A673 (cell line): ENCODE measurements around the gene NBPF3. TPM values are rescaled to one million over a fixed set of nuclear protein-coding genes. Genes with fewer than 3 reads are reported as not detected.
"Not testable (repeated sequence)": the region's sequence is repeated elsewhere in the genome, so short reads cannot be mapped to it uniquely, and the experiment has no call there.

ENCODE experiments used
- BruUV-seq: library from RNA; stranded (reverse); fragments of 400-500 nt; replicated peaks from 2 replicates; lab custom pipeline; 2021; lab: Mats Ljungman, UMichigan
- CTCF ChIA-PET: fragments of 300-600 bp; sonication (Branson Sonifier 250); formaldehyde crosslinking; loops from one replicate; lab custom pipeline; 2022; ENCODE audit warnings: antibody characterized with exemption; lab: Charles Lee
- POLR2A ChIA-PET: fragments of 300-600 bp; sonication (Branson Sonifier 250); formaldehyde crosslinking; loops from one replicate; lab custom pipeline; 2022; ENCODE audit warnings: antibody characterized with exemption; ENCODE audit not compliant: low non-redundant PET; lab: Charles Lee
- DNase-seq: peaks from one replicate; pipeline ENCODE4 v3.0.0-alpha.2; 2015; ENCODE audit warnings: low spot score
- H3K27ac ChIP-seq: fragments of 200-600 bp; sonication (generic); 2 replicates; pipeline ENCODE4 v1.5.1; 2016; ENCODE audit warnings: mixed run types, low read depth, mild to moderate bottlenecking, mixed read lengths, antibody characterized with exemption, low read length; ENCODE audit not compliant: poor library complexity, severe bottlenecking
- H3K27me3 ChIP-seq: fragments of 200-600 bp; sonication (generic); replicated peaks from 2 replicates; pipeline ENCODE4 v1.6.1; 2017; ENCODE audit warnings: mixed run types, low read depth, mild to moderate bottlenecking, mixed read lengths, antibody characterized with exemption, low read length; ENCODE audit not compliant: insufficient read depth, poor library complexity
- H3K36me3 ChIP-seq: fragments of 200-600 bp; sonication (generic); 2 replicates; pipeline ENCODE4 v1.6.1; 2016; ENCODE audit warnings: mixed run types, mild to moderate bottlenecking, mixed read lengths, antibody characterized with exemption, low read length; ENCODE audit not compliant: insufficient read depth, poor library complexity, severe bottlenecking
- H3K4me1 ChIP-seq: fragments of 200-600 bp; sonication (generic); 2 replicates; pipeline ENCODE4 v1.6.1; 2017; ENCODE audit warnings: mixed run types, mild to moderate bottlenecking, mixed read lengths, antibody characterized with exemption, low read length; ENCODE audit not compliant: insufficient read depth, poor library complexity, severe bottlenecking
- H3K4me3 ChIP-seq: fragments of 200-600 bp; sonication (generic); 2 replicates; pipeline ENCODE4 v1.5.1; 2016; ENCODE audit warnings: low read depth, mixed run types, mild to moderate bottlenecking, mixed read lengths, low read length; ENCODE audit not compliant: poor library complexity, severe bottlenecking
- H3K9me3 ChIP-seq: fragments of 200-600 bp; sonication (generic); 2 replicates; pipeline ENCODE4 v1.6.1; 2016; ENCODE audit warnings: mixed run types, low read depth, mild to moderate bottlenecking, mixed read lengths, antibody characterized with exemption, low read length; ENCODE audit not compliant: poor library complexity, severe bottlenecking
- EZH2 ChIP-seq: fragments of 200-600 bp; sonication (generic); IDR thresholded peaks from 2 replicates; pipeline ENCODE4 v1.6.1; 2017; ENCODE audit warnings: borderline replicate concordance, low read depth, mild to moderate bottlenecking, mixed read lengths, antibody characterized with exemption, low read length; ENCODE audit not compliant: poor library complexity, severe bottlenecking
- intact Hi-C: fragments of 100-400 bp; cut with micrococcal nuclease; formaldehyde crosslinking; loops from one replicate; pipeline ENCODE4 v1.10.0; 2022; ENCODE audit not compliant: unreplicated experiment
- total RNA-seq: library from RNA; stranded (reverse); gene quantifications from 2 replicates; pipeline ENCODE4 v1.2.3, GENCODE V29; 2021
- TF ChIP-seq, protein P1 (sequence below): fragments of 300-800, 200-600 bp; sonication (generic); conservative IDR thresholded peaks from 2 replicates; pipeline ENCODE4 v1.5.1; 2017; ENCODE audit warnings: low read depth, mild to moderate bottlenecking, antibody characterized with exemption, low read length, moderate library complexity, mixed read lengths

The NBPF3 gene
- total RNA-seq, 1 experiment from 2014 or later, result 12.9 TPM

DNA sequence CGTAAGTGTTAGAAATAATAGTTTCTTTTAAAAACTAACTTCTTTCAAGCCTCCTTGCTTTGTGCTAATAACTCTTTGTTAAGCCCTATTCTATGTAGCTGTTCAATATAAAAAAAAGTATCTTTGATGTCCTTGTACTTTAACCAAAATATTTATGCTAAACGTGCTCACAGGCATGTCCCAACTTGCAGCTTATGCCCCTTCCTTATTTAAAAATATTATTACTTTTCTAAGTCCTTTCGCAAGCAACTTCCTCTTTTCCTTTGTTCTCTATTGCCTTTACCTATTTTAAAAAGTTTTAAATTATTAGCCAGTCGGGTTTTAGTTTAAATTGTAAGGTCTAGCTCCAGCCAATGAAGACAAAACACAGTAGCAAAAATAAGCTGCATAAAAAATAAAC is 43.4 kb upstream of the NBPF3 start:
- no peak for TF ChIP-seq EZH2
- TF ChIP-seq, protein P1, sequence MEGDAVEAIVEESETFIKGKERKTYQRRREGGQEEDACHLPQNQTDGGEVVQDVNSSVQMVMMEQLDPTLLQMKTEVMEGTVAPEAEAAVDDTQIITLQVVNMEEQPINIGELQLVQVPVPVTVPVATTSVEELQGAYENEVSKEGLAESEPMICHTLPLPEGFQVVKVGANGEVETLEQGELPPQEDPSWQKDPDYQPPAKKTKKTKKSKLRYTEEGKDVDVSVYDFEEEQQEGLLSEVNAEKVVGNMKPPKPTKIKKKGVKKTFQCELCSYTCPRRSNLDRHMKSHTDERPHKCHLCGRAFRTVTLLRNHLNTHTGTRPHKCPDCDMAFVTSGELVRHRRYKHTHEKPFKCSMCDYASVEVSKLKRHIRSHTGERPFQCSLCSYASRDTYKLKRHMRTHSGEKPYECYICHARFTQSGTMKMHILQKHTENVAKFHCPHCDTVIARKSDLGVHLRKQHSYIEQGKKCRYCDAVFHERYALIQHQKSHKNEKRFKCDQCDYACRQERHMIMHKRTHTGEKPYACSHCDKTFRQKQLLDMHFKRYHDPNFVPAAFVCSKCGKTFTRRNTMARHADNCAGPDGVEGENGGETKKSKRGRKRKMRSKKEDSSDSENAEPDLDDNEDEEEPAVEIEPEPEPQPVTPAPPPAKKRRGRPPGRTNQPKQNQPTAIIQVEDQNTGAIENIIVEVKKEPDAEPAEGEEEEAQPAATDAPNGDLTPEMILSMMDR, result no peak
- no peaks in the 10 kb centered on the region for H3K27me3 ChIP-seq
- ChIA-PET POLR2A (no interaction called here), CTCF (no interaction called here)
- intact Hi-C loops, result no loop called here
- no peaks in the 10 kb centered on the region for H3K9me3 ChIP-seq
- no peaks in the 10 kb centered on the region for H3K4me1 ChIP-seq
- H3K4me3 ChIP-seq, result no peak overlapping the region
- H3K27ac ChIP-seq, result no peak overlapping the region
- no peak for DNase-seq
- BruUV-seq, result no TSS peak
- no peaks in the 10 kb centered on the region for H3K36me3 ChIP-seq

DNA sequence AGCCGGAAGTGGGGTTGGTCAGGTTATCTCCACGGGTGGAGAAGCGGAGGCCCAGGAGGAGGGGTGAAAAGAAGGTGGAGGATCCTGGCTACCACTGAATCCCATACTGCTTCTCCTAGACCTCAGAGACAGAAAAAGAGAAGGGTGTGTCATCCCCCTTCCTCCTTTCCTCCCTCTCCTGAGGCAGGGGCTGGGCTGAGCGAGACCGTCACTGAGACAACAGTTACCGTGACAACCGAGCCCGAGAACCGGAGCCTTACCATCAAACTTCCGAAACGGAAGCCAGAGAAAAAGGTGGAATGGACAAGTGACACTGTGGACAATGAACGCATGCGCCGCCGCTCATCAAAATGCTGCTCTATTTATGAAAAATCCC is 42.1 kb upstream of the NBPF3 start:
- Histone ChIP-seq H3K4me3 (no peak overlapping the region), H3K4me1 (no peaks in the 10 kb centered on the region), H3K27me3 (no peaks in the 10 kb centered on the region), H3K36me3 (no peaks in the 10 kb centered on the region), H3K9me3 (no peaks in the 10 kb centered on the region), H3K27ac (no peak overlapping the region)
- no TSS peak for BruUV-seq
- ChIA-PET CTCF (no interaction called here), POLR2A (no interaction called here)
- no peak for DNase-seq
- no peak for TF ChIP-seq EZH2
- TF ChIP-seq, protein P1, result no peak
- intact Hi-C loops, result no loop called here

DNA sequence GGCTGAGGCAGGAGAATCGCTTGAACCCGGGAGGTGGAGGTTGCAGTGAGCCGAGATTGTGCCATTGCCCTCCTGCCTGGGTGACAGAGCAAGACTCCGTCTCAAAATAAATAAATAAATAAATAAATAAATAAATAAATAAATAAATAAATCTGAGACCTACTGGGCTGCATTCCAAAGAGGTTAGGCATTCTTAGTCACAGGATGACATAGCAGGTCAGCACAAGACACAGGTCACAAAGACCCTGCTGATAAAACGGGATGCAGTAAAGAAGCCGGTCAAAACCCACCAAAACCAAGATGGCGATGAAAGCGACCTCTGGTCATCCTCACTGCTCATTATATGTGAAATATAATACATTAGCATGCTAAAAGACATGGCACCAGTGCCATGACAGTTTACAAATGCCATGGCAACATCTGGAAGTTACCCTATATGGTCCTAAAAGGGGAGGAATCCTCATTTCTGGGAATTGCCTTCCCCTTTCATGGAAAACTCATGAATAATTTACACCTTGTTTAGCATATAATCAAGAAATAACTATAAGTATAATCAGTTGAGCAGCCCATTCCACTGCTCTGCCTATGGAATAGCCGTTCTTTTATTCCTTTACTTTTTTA is 38.1 kb upstream of the NBPF3 start:
- POLR2A ChIA-PET, H3K9me3 ChIP-seq, DNase-seq, H3K27ac ChIP-seq, BruUV-seq, H3K36me3 ChIP-seq, intact Hi-C loops, H3K4me3 ChIP-seq, CTCF ChIA-PET, H3K27me3 ChIP-seq, H3K4me1 ChIP-seq: not testable (repeated sequence)

DNA sequence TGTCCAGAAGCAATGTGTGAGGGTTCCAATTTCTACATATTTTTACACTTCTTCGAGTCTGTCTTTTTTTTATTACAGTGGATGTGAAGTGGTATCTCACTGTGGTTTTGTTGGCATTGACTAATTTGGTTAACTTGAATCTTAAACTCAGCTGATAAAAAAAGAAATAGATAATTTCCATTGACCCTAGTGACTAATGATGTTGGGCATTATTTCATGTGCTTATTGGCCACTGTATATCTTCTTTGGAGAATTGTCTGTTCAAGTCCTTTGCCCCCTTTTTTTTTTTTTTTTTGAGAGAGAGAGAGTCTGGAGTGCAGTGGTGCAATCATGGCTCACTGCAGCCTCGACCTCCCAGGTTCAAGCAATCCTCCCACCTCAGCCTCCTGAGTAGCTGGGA is 33.3 kb upstream of the NBPF3 start:
- H3K27ac ChIP-seq, result no peak overlapping the region
- H3K36me3 ChIP-seq, result no peaks in the 10 kb centered on the region
- H3K27me3 ChIP-seq, result peaks cover 5% of the 10 kb centered on the region
- ChIA-PET CTCF (no interaction called here), POLR2A (no interaction called here)
- DNase-seq, result no peak
- no peak overlapping the region for H3K4me3 ChIP-seq
- no peak for TF ChIP-seq EZH2
- TF ChIP-seq, protein P1, result no peak
- no TSS peak for BruUV-seq
- no peaks in the 10 kb centered on the region for H3K4me1 ChIP-seq
- intact Hi-C loops, result no loop called here
- no peaks in the 10 kb centered on the region for H3K9me3 ChIP-seq

DNA sequence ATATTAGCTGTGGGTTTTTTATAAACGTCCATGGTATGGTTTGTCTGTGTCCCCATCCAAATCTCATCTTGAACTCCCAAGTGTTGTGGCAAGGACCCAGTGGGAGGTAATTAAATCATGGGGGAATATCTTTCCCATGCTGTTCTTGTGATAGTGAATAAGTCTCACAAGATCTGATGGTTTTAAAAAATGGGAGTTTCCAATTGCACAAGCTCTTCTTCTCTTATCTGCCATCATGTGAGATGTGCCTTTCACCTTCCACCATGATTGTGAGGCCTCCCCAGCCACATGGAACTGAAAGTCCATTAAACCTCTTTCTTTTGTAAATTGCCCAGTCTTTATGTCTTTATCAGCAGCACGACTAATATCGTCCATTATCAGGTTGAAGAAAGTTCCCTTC is 30.0 kb upstream of the NBPF3 start:
- H3K9me3 ChIP-seq, H3K4me3 ChIP-seq, BruUV-seq, intact Hi-C loops, H3K36me3 ChIP-seq, DNase-seq, H3K4me1 ChIP-seq, CTCF ChIA-PET, H3K27me3 ChIP-seq, H3K27ac ChIP-seq, POLR2A ChIA-PET: not testable (repeated sequence)
